Activated CD4-positive, alpha-beta memory T cell treated with anti-CD3 and anti-CD28 coated beads, Interleukin-2, amount 10 ng/mL, durations not matched to agents 7 days and 5 days (primary cell): ENCODE data around the gene INCENP. TPM values are rescaled to one million over a fixed set of nuclear protein-coding genes. Genes with fewer than 3 reads are reported as not detected.

Source experiments
- CTCF ChIA-PET: fragments of 350-600 bp; sonication (Branson Sonifier 250); formaldehyde crosslinking; loops from one replicate; lab custom pipeline; 2021; ENCODE audit warnings: antibody characterized with exemption, inconsistent platforms; lab: Charles Lee
- POLR2A ChIA-PET: fragments of 350-600 bp; sonication (Branson Sonifier 250); formaldehyde crosslinking; loops from one replicate; lab custom pipeline; 2021; ENCODE audit warnings: antibody characterized with exemption; lab: Charles Lee
- DNase-seq: peaks from one replicate; pipeline ENCODE4 v3.0.0-alpha.2; 2020
- H3K27ac Mint-ChIP-seq: one replicate; pipeline ENCODE4 v1.8.0; 2021; ENCODE audit warnings: mild to moderate bottlenecking, mixed read lengths
- H3K27me3 Mint-ChIP-seq: one replicate; pipeline ENCODE4 v1.8.0; 2021; ENCODE audit warnings: mixed read lengths
- H3K36me3 Mint-ChIP-seq: one replicate; pipeline ENCODE4 v1.8.0; 2021; ENCODE audit warnings: low read depth, mixed read lengths
- H3K4me1 Mint-ChIP-seq: one replicate; pipeline ENCODE4 v1.8.0; 2021; ENCODE audit warnings: mixed read lengths
- H3K4me3 Mint-ChIP-seq: one replicate; pipeline ENCODE4 v1.8.0; 2021; ENCODE audit warnings: mild to moderate bottlenecking, mixed read lengths
- H3K9me3 Mint-ChIP-seq: one replicate; pipeline ENCODE4 v1.8.0; 2021; ENCODE audit warnings: mixed read lengths
- total RNA-seq, 2 experiments: library from RNA; stranded (reverse); gene quantifications; one replicate each; pipeline ENCODE4 v1.2.3, GENCODE V29; 2021

Gene INCENP
- total RNA-seq, 2 experiments from 2014 or later, result 156 to 169 TPM

DNA sequence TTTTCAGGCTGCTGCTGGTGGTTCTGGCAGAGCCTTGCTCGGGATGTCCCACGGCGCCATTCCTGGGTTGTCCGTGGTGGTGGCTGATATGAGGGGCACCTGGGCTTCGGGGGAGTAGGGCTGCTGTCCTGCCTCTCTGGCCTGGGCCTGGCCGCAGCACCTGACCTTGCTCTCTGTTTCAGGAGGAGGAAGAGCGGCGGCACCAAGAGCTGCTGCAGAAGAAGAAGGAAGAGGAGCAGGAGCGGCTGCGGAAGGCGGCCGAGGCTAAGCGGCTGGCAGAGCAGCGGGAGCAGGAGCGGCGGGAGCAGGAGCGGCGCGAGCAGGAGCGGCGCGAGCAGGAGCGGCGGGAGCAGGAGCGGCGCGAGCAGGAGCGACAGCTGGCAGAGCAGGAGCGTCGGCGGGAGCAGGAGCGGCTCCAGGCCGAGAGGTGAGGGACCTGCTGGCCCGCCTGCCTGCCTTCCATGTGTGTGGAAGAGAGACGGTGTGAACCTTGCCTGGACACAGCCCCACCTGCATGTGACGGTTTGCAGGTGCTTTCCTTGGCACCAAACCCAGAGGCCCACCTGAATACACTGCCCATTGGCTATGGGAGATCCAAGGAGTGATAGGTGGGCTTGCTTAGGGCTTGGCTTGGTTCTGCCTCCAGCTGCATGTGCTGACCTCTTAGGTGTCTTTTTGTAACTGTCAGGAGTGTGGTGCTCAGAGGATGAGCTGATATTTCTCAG is 22.8 kb downstream of the INCENP start:
- Mint-ChIP-seq H3K27ac (no peak overlapping the region), H3K36me3 (peaks cover 78% of the 10 kb centered on the region), H3K27me3 (no peaks in the 10 kb centered on the region), H3K4me1 (no peaks in the 10 kb centered on the region), H3K9me3 (no peaks in the 10 kb centered on the region), H3K4me3 (no peak overlapping the region)
- ChIA-PET POLR2A (interaction anchor here (1.0 kb wide), 1 partner anchor 9 kb away, joined by 3 read pairs; no protein-coding TSS in a partner anchor), CTCF (no interaction called here)
- DNase-seq, result no peak

DNA sequence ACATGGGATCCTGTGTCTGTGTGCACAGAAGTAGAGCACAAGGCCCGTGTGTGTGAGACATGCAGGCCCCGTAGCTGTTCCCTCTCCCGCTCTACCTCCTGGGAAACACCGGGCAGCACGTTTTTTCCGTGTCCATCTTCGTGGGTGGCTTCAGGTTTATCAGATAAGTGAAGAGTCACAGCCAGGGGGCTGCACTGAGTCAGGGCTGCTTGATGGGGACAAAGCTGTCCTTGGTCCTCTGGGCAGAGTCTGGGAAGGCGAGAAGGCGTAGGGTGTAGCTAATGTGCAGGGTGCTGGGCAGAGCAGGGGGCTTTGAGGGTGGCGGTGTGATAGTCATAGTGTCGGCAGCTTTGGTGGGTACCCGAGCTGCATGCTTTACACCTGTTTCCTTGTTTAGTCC is 23.7 kb downstream of the INCENP start:
- ChIA-PET CTCF (no interaction called here), POLR2A (no interaction called here)
- Mint-ChIP-seq H3K27me3 (no peaks in the 10 kb centered on the region), H3K27ac (no peak overlapping the region), H3K4me3 (no peak overlapping the region), H3K9me3 (no peaks in the 10 kb centered on the region), H3K4me1 (no peaks in the 10 kb centered on the region), H3K36me3 (peaks cover 79% of the 10 kb centered on the region)
- peak; percentile 10 for DNase-seq

DNA sequence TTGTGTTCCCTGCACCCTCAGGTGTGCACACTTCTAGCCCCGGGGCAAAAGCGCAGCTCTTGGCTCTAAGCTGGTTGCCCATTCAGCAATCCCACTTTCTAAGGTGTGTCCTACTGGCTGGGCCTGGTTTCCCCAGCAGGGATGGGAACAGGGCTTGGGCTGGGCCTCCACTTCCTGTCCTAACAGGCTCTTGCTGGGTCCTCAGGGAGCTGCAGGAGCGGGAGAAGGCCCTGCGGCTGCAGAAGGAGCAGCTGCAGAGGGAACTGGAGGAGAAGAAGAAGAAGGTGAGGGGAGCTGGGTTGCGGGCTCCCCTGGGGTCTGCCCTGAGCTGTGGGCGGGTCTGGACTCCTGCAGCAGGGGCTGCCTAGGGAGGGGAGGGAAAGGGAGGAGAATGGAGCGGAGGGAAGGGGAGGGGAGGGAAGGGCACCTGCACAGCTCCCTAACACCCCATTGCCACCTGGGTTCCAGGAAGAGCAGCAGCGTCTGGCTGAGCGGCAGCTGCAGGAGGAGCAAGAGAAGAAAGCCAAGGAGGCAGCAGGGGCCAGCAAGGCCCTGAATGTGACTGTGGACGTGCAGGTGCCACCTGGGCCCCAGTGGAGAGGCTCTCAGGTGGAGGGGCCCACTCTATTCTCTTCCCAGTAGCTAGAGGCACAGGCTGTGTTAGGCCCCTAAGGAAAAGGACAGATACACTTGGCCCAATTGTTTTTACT is 24.6 kb downstream of the INCENP start:
- H3K4me1 Mint-ChIP-seq, result no peaks in the 10 kb centered on the region
- no peaks in the 10 kb centered on the region for H3K9me3 Mint-ChIP-seq
- H3K27me3 Mint-ChIP-seq, result no peaks in the 10 kb centered on the region
- peak; percentile 13 for DNase-seq
- H3K27ac Mint-ChIP-seq, result no peak overlapping the region
- ChIA-PET CTCF (no interaction called here), POLR2A (no interaction called here)
- peaks cover 79% of the 10 kb centered on the region for H3K36me3 Mint-ChIP-seq
- H3K4me3 Mint-ChIP-seq, result no peak overlapping the region

DNA sequence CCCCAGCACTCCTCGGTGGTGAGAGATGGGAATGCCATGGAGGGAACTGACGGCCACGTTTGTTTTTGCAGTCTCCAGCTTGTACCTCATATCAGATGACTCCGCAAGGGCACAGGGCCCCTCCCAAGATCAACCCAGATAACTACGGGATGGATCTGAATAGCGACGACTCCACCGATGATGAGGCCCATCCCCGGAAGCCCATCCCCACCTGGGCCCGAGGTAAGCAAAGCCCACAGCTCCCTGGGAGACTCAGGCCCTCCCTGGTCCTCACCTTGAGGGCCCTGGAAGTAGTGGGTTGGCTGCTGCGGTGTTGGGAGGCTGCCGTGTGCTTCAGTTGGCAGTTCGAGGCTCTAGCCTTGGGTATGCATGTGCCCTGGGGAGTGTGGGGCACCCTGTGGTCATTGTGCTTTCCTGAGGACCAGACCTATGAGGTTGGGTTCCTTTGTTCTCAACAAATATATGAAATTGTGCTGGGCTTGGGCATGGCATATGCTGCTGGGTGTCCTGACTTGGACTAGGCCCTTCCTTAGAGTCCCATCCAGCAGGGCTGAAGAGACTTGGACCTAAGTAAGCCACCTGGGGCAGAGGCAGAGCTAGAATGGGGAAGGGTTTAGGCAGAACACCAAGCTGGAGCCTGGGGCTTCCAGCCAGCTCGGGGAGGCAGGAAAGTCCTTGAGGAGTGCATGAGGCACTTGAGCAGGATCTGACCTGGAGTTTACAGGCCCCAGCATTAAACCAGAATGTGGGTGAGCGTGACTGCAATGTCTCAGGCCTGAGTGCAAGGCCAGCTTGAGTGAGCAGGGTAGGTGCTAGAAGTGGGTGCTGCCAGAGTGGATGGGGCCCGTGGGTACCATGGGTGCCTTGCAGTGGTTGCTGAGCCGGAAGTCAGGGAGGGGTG is 26.4 kb downstream of the INCENP start:
- Mint-ChIP-seq H3K9me3 (no peaks in the 10 kb centered on the region), H3K36me3 (peaks cover 74% of the 10 kb centered on the region), H3K27ac (no peak overlapping the region), H3K27me3 (no peaks in the 10 kb centered on the region), H3K4me1 (no peaks in the 10 kb centered on the region), H3K4me3 (no peak overlapping the region)
- ChIA-PET CTCF (interaction anchor here (1.5 kb wide), 1 partner anchor 68 kb away, joined by 7 read pairs; no protein-coding TSS in a partner anchor), POLR2A (no interaction called here)
- peak; percentile 13 for DNase-seq

DNA sequence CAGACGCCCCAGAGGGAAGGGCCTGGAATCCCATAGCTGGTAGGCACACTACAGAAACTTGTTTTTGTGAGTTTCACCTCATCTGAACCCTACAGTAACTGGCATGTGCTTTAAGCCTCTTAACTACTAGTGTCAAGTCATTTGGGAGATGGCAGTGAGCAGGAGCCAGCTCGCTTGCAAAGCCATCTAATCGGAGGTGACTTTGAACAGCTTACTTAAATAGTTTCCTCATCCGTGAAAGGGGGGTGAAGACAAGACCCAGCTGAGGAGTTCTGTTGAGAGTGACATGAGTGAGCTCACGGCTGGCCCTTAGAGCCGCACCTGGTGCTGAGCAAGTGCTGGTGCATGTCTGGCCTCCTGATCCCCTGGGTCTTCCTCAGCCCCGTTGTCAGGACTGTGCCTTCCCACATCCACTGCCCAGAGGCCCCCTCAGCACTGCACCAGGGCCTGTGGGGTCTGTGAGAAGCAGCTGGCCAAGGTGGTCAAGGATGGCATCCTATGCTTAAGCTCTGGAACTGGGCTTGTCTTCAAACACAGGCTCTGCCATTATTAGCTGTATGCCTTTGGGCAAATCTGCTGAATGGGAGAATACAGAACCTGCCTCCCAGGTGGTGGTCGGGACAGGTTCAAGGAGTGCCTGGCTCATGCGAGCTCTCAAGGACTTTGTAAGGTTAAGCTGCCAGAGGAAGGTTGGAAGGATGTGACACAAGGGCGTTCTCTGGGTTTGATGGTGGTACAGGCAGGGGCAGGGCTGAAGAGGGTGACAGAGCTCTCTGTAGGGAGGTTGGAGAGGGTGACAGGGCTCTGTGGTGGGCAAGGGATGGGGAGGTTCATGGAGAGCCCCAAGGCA is 27.3 kb downstream of the INCENP start:
- Mint-ChIP-seq H3K9me3 (no peaks in the 10 kb centered on the region), H3K4me1 (no peaks in the 10 kb centered on the region), H3K27ac (no peak overlapping the region), H3K27me3 (no peaks in the 10 kb centered on the region), H3K4me3 (no peak overlapping the region), H3K36me3 (peaks cover 65% of the 10 kb centered on the region)
- DNase-seq, result peak; percentile 9
- CTCF ChIA-PET, result interaction anchor here (0.5 to 1.5 kb wide), 2 partner anchors 69 to 220 kb away, joined by 4 to 7 read pairs; no protein-coding TSS in a partner anchor
- POLR2A ChIA-PET, result no interaction called here

DNA sequence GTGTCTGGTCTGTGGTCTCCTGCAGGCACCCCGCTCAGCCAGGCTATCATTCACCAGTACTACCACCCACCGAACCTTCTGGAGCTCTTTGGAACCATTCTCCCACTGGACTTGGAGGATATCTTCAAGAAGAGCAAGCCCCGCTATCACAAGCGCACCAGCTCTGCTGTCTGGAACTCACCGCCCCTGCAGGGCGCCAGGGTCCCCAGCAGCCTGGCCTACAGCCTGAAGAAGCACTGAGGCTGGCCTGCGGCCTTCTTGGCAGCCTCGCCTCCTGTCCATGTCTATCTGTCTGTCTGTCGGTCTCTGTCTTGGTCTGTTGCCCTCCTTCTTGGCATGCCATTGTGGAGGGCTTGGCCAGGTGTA is 27.9 kb downstream of the INCENP start:
- no peaks in the 10 kb centered on the region for H3K27me3 Mint-ChIP-seq
- POLR2A ChIA-PET, result no interaction called here
- H3K36me3 Mint-ChIP-seq, result peaks cover 60% of the 10 kb centered on the region
- CTCF ChIA-PET, result interaction anchor here (0.5 to 1.5 kb wide), 3 partner anchors 70 to 514 kb away, joined by 3 to 7 read pairs (median 4); no protein-coding TSS in a partner anchor
- H3K4me1 Mint-ChIP-seq, result no peaks in the 10 kb centered on the region
- no peaks in the 10 kb centered on the region for H3K9me3 Mint-ChIP-seq
- H3K27ac Mint-ChIP-seq, result no peak overlapping the region
- DNase-seq, result peak; percentile 14
- no peak overlapping the region for H3K4me3 Mint-ChIP-seq

DNA sequence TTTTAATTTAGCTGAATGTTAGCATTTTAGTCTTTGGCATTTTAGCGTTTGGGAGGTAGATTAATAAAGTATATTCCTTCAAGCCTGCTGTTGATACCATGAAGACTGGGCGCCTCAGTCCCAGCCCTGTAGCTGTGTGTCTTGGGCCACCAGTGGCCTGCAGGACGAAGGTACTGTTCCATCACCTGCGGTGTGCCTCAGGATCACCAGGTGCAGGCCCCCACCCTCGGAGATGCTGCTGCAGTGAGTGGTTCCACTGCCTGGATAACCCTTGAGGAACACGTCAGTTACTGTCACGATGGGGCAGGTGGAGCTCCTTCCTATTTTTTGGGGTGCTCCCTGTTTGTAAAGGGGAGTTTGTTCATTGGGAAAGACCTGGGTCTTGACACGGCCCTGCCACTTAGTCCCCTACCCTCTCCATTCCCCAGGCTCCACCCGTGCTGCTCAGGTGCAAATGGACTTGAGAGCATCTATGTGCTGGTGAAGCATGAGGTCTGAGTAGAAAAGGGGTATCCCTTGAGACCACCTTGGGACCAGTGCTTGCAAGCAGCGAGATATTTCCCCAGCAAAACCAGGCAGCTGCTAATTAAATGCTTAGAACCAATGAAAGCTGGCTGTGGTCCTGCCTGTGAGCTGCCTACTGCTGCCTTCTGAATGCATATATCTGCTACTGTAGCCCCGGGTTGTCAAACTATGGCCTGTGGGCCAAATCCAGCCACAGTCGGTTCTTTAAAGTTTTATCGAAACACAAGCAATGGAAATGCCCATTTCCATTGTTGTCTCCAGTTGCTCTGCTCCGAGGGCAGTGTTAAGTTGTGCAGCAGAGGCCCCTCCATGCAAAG is 28.7 kb downstream of the INCENP start:
- DNase-seq, result peak; percentile 14
- Mint-ChIP-seq H3K4me1 (no peaks in the 10 kb centered on the region), H3K27ac (no peak overlapping the region), H3K4me3 (no peak overlapping the region), H3K9me3 (no peaks in the 10 kb centered on the region), H3K27me3 (no peaks in the 10 kb centered on the region), H3K36me3 (peaks cover 53% of the 10 kb centered on the region)
- POLR2A ChIA-PET, result interaction anchor here (2.1 kb wide), 1 partner anchor 28 kb away, joined by 7 read pairs; no protein-coding TSS in a partner anchor
- CTCF ChIA-PET, result interaction anchor here (0.6 kb wide), 1 partner anchor 515 kb away, joined by 3 read pairs; no protein-coding TSS in a partner anchor

DNA sequence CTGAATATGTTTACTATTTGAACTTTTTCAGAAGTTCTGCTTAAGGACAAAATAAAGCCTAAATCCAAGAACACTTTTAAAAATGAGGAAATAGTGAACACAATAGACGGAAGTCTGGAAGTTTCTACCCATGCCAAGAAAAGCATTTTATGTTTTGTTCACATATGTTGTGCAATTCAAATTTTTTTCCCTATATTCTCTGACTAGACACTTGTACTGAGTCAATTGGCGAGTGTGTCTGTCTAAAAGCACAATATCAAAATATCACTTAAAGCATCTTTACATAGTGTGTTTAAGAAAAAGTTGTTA is 29.2 kb downstream of the INCENP start:
- Mint-ChIP-seq H3K4me3 (no peak overlapping the region), H3K27me3 (no peaks in the 10 kb centered on the region), H3K27ac (no peak overlapping the region), H3K9me3 (no peaks in the 10 kb centered on the region), H3K4me1 (no peaks in the 10 kb centered on the region), H3K36me3 (peaks cover 48% of the 10 kb centered on the region)
- CTCF ChIA-PET, result no interaction called here
- no peak for DNase-seq
- POLR2A ChIA-PET, result interaction anchor here (2.1 kb wide), 1 partner anchor 28 kb away, joined by 7 read pairs; no protein-coding TSS in a partner anchor

DNA sequence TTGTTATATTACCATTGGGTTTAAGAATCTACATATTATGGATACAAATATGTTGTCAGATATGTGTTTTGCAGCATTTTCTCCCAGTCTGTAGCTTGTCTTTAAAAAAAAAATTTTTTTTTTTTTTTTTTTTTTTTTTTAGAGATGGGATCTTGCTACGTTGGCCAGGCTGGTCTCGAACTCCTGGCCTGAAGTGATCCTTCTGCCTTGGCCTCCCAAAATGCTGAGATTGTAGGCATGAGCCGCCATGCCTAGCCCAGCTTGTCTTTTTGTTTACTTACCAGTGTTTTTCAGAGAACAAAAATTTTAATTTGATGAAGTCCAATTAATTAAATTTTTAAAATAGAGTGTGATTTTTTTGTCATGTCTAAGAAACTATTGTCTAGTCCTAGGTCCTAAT is 29.8 kb downstream of the INCENP start:
- no peaks in the 10 kb centered on the region for H3K9me3 Mint-ChIP-seq

DNA sequence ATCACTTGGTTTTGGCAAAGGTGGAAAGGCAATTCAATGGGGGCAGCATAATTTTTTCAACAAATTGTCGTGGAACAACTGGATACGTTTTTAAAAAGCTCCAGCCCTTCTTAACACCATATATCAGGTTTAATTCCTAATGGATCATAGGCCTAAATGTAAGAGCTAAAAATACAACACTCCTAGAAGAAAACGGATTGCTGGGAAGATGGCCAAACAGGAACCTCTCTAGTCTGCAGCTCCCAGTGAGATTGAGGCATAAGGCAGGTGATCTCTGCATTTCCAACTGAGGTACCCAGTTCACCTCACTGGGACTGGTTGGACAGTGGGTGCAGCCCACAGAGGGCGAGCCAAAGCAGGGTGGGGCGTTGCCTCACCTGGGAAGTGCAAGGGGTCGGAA is 33.8 kb downstream of the INCENP start:
- POLR2A ChIA-PET, result interaction anchor here (1.2 to 1.7 kb wide), 4 partner anchors 9 to 25 kb away, joined by 3 to 4 read pairs (median 4); no protein-coding TSS in a partner anchor
- peaks cover 11% of the 10 kb centered on the region for H3K36me3 Mint-ChIP-seq
- no peak overlapping the region for H3K27ac Mint-ChIP-seq
- no peaks in the 10 kb centered on the region for H3K9me3 Mint-ChIP-seq
- H3K4me3 Mint-ChIP-seq, result no peak overlapping the region
- H3K4me1 Mint-ChIP-seq, result no peaks in the 10 kb centered on the region
- CTCF ChIA-PET, result interaction anchor here (1.0 to 1.1 kb wide), 2 partner anchors 75 to 153 kb away, joined by 3 read pairs; no protein-coding TSS in a partner anchor
- DNase-seq, result no peak
- peaks cover 33% of the 10 kb centered on the region for H3K27me3 Mint-ChIP-seq

More for the DNA sequence above, 29.8 kb downstream of the INCENP start:
- H3K27ac Mint-ChIP-seq, result no peak overlapping the region
- no peaks in the 10 kb centered on the region for H3K27me3 Mint-ChIP-seq
- peaks cover 45% of the 10 kb centered on the region for H3K36me3 Mint-ChIP-seq
- no peaks in the 10 kb centered on the region for H3K4me1 Mint-ChIP-seq
- ChIA-PET POLR2A (interaction anchor here (2.1 kb wide), 1 partner anchor 29 kb away, joined by 7 read pairs; no protein-coding TSS in a partner anchor), CTCF (interaction anchor here (1.3 kb wide), 1 partner anchor 15 kb away, joined by 5 read pairs; no protein-coding TSS in a partner anchor)
- DNase-seq, result no peak
- no peak overlapping the region for H3K4me3 Mint-ChIP-seq

DNA sequence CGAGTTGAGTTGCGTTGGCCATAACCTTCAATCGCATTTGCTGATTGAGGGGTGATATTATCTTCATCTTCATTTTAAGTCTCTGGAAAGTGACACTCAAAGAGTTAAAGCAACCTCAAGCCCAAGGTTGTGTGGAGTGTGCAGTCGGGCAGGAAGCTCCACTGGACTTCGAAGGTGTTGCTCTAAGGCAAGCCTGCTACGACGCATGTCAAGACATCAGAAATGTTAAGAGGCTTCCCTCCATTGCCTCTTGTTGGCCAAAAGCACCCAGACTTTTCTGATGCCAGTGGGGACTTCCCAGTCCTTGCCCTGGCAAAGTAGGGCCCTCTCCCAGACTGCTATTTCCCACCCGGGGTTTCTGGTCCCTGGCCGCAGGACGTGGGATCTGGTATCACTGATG is 42.6 kb downstream of the INCENP start:
- no peak overlapping the region for H3K4me3 Mint-ChIP-seq
- no peaks in the 10 kb centered on the region for H3K9me3 Mint-ChIP-seq
- no peak overlapping the region for H3K27ac Mint-ChIP-seq
- H3K36me3 Mint-ChIP-seq, result no peaks in the 10 kb centered on the region
- no peak for DNase-seq
- H3K4me1 Mint-ChIP-seq, result peaks cover 1% of the 10 kb centered on the region
- ChIA-PET CTCF (no interaction called here), POLR2A (interaction anchor here (1.1 kb wide), 1 partner anchor 9 kb away, joined by 4 read pairs; no protein-coding TSS in a partner anchor)
- H3K27me3 Mint-ChIP-seq, result peaks cover 43% of the 10 kb centered on the region
